ENCODE results near the gene ZSCAN9.

Gene ZSCAN9

GRCh38 chr6:28258877-28259777, 34.1 kb downstream of the ZSCAN9 start, which contains the start of gene NKAPL:
Gene NKAPL, plus strand, starts transcription at chr6:28259297. Its CDS starts 75 bp downstream, at chr6:28259372.
- FAIRE-seq = no peak
- TF ChIP-seq SPI1 (IDR thresholded peaks at IDR 0.05; ENCODE audit: low read depth, low read length) (peak; percentile 72), POU2F2 (IDR thresholded peaks at IDR 0.05; ENCODE audit: low read depth, low read length) (no peak)
- DNase-seq (ENCODE audit: insufficient read length, low spot score) = no peak

GRCh38 chr6:28263922-28264321, 38.8 kb downstream of the ZSCAN9 start:
- no peak for FAIRE-seq
- TF ChIP-seq POLR2A (IDR thresholded peaks at IDR 0.05; ENCODE audit: low read depth, low read length) = no peak
- no peak for TF ChIP-seq TAF1 (IDR thresholded peaks at IDR 0.05; ENCODE audit: low read depth, low read length)
- TF ChIP-seq SPI1 (IDR thresholded peaks at IDR 0.05; ENCODE audit: low read depth, low read length) = no peak
- DNase-seq (ENCODE audit: insufficient read length, low spot score) = no peak

GRCh38 chr6:28264834-28265401, 39.8 kb downstream of the ZSCAN9 start:
- DNase-seq (ENCODE audit: insufficient read length, low spot score) = no peak

GRCh38 chr6:28266563-28266961, 41.5 kb downstream of the ZSCAN9 start:
- TF ChIP-seq POU2F2 (IDR thresholded peaks at IDR 0.05; ENCODE audit: low read depth, low read length) = no peak
- TF ChIP-seq SPI1 (IDR thresholded peaks at IDR 0.05; ENCODE audit: low read depth, low read length) = no peak
- no peak for TF ChIP-seq TAF1 (IDR thresholded peaks at IDR 0.05; ENCODE audit: low read depth, low read length)
- FAIRE-seq (peak; percentile 16), DNase-seq (ENCODE audit: insufficient read length, low spot score) (no peak)

More at GRCh38 chr6:28264834-28265401, 39.8 kb downstream of the ZSCAN9 start:
- TF ChIP-seq POLR2A (IDR thresholded peaks at IDR 0.05; ENCODE audit: low read depth, low read length) (no peak), SPI1 (IDR thresholded peaks at IDR 0.05; ENCODE audit: low read depth, low read length) (no peak), TAF1 (IDR thresholded peaks at IDR 0.05; ENCODE audit: low read depth, low read length) (no peak), POU2F2 (IDR thresholded peaks at IDR 0.05; ENCODE audit: low read depth, low read length) (no peak), POLR2AphosphoS5 (IDR thresholded peaks at IDR 0.05; ENCODE audit: low read depth, low read length) (no peak), PAX5 (IDR thresholded peaks at IDR 0.05; ENCODE audit: insufficient read depth, low read length, severe bottlenecking) (no peak)
- no peak for FAIRE-seq

- DNase-seq (ENCODE audit: insufficient read length, low spot score) = peak; percentile 59
- FAIRE-seq = peak; percentile 47
- TF ChIP-seq POU2F2 (IDR thresholded peaks at IDR 0.05; ENCODE audit: low read depth, low read length) (no peak), POLR2A (IDR thresholded peaks at IDR 0.05; ENCODE audit: low read depth, low read length) (peak; percentile 78), PAX5 (IDR thresholded peaks at IDR 0.05; ENCODE audit: insufficient read depth, low read length, severe bottlenecking) (no peak), TAF1 (IDR thresholded peaks at IDR 0.05; ENCODE audit: low read depth, low read length) (peak; percentile 88), SPI1 (IDR thresholded peaks at IDR 0.05; ENCODE audit: low read depth, low read length) (no peak), POLR2AphosphoS5 (IDR thresholded peaks at IDR 0.05; ENCODE audit: low read depth, low read length) (peak; percentile 83)
Observed at GRCh38 chr6:28266962-28267694, 42.1 kb downstream of the ZSCAN9 start, which contains the start of gene ZSCAN26. Gene ZSCAN26, plus strand, starts transcription at chr6:28267143. Its CDS starts 4,777 bp downstream, at chr6:28271920.

- no peak for TF ChIP-seq SPI1 (IDR thresholded peaks at IDR 0.05; ENCODE audit: low read depth, low read length)
- no peak for TF ChIP-seq PAX5 (IDR thresholded peaks at IDR 0.05; ENCODE audit: insufficient read depth, low read length, severe bottlenecking)
- no peak for TF ChIP-seq TAF1 (IDR thresholded peaks at IDR 0.05; ENCODE audit: low read depth, low read length)
- DNase-seq (ENCODE audit: insufficient read length, low spot score) (no peak), FAIRE-seq (no peak)
Observed at GRCh38 chr6:28267695-28268059, 42.6 kb downstream of the ZSCAN9 start.

- FAIRE-seq (no peak), DNase-seq (ENCODE audit: insufficient read length, low spot score) (no peak)
- TF ChIP-seq SPI1 (IDR thresholded peaks at IDR 0.05; ENCODE audit: low read depth, low read length) (no peak), TAF1 (IDR thresholded peaks at IDR 0.05; ENCODE audit: low read depth, low read length) (no peak), POLR2AphosphoS5 (IDR thresholded peaks at IDR 0.05; ENCODE audit: low read depth, low read length) (no peak), POU2F2 (IDR thresholded peaks at IDR 0.05; ENCODE audit: low read depth, low read length) (no peak), PAX5 (IDR thresholded peaks at IDR 0.05; ENCODE audit: insufficient read depth, low read length, severe bottlenecking) (no peak), POLR2A (IDR thresholded peaks at IDR 0.05; ENCODE audit: low read depth, low read length) (no peak)
Observed at GRCh38 chr6:28269492-28269891, 44.4 kb downstream of the ZSCAN9 start.

- FAIRE-seq (no peak), DNase-seq (ENCODE audit: insufficient read length, low spot score) (no peak)
- no peak for TF ChIP-seq PAX5 (IDR thresholded peaks at IDR 0.05; ENCODE audit: insufficient read depth, low read length, severe bottlenecking)
- TF ChIP-seq SPI1 (IDR thresholded peaks at IDR 0.05; ENCODE audit: low read depth, low read length) = no peak
- no peak for TF ChIP-seq POU2F2 (IDR thresholded peaks at IDR 0.05; ENCODE audit: low read depth, low read length)
Observed at GRCh38 chr6:28274888-28275287, 49.8 kb downstream of the ZSCAN9 start.

GRCh38 chr6:28277746-28278145, 52.7 kb downstream of the ZSCAN9 start:
- DNase-seq (ENCODE audit: insufficient read length, low spot score) (no peak), FAIRE-seq (no peak)
- no peak for TF ChIP-seq POU2F2 (IDR thresholded peaks at IDR 0.05; ENCODE audit: low read depth, low read length)
- TF ChIP-seq POLR2A (IDR thresholded peaks at IDR 0.05; ENCODE audit: low read depth, low read length) = no peak
- TF ChIP-seq SPI1 (IDR thresholded peaks at IDR 0.05; ENCODE audit: low read depth, low read length) = no peak
- TF ChIP-seq PAX5 (IDR thresholded peaks at IDR 0.05; ENCODE audit: insufficient read depth, low read length, severe bottlenecking) = no peak
- TF ChIP-seq TAF1 (IDR thresholded peaks at IDR 0.05; ENCODE audit: low read depth, low read length) = no peak
- no peak for TF ChIP-seq POLR2AphosphoS5 (IDR thresholded peaks at IDR 0.05; ENCODE audit: low read depth, low read length)

Data from GM12891 (cell line).